ENCODE measurements around the gene RAB4A.

Gene RAB4A

DNA sequence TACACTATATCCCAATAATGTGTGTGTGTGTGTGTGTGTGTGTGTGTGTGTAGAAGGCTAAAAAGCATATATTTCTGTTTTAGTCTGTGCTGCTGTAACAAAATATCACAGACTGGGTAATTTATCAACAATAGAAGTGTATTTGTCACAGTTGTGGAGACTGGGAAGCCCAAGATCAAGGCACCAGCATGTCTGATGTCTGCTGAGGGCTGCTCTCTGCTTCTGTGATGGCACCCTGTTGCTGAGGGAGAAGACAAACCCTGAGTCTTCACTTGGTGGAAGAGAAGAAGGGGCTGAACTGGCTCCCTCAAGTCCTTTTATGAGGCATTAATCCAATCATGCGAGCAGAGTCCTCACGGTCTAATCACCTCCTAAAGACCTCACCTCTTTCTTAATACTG is 23.0 kb upstream of the RAB4A start:
- no peak for DNase-seq

DNA sequence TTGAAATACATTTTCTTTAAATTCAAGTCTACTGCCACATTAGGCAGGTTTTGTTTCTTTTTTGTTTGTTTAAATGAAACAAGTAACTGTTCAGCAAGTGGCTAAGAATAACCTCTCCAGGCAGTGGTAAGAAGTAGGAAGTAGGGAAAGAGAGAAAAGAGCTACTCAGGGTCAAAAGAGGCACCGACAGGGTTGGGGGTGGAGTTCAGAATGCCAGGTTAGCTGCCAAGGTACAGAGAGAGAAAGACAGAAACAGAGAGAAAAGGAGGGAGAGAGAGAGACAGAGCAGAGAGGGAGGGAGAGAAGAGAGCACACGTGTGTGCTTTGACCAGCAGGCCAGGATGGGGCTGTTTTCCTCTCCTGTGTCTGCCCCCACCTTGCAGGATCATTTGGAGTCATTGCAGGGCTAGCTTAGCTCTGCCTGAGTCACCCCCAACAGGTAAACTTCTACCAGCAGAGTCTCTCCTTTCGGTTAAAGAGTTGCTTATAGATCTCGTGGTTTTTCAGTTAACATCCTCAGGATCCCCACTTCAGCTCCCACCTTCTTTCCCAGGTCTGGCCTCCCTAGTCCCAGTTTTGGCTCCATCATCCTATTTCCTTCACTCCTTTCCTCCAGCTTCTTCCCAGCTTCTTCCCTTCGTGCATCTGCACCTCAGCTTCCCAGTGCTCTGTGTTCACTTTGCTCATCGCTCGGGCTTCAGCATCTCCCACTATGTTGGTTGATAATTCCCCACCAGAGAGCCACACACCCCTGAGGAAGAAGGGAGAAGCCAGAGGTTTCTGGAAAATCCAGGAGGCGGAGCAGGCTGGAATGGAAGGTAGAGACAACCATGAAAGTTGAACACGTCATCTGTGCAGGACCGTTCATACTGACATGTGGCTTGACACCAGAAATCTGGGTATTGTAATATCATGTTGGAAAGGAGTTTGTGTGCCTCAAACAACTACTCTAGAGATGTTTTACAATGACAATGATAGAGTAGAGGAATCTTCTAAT is 21.8 kb upstream of the RAB4A start:
- no peak for DNase-seq

DNA sequence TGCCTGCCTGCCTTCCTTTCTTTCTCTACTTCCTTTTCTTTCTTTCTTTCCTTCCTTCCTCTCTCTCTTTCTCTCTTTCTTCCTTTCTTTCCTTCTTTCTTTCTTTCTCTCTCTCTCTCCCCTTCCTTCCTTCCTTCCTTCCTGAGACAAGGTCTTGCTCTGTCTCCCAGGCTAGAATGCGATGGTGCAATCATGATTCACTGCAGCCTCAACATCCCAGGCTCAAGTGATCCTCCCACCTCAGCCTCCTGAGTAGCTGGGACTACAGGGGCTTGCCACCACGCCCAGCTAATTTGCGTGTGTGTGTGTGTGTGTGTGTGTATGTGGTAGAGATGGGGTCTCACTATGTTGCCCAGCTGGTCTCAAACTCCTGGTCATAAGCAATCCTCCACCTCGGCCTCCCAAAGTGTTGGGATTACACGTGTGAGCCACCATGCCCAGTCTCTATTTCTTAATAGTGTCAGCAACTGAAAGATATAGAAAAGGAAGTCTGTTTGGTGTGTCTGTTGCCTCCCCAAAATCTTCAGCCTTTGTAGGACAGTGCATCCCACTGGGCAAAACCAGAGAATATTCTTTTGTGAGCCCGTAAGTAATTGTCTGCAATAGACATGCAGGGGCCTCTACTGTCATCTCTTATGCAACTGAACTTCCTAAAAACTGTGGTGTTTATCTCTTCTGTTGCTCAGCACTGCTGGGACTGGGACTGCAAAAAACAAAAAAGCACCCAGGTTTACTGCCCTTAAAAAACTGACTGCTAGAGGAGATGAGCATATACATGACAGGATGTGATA is 20.9 kb upstream of the RAB4A start:
- no peak for DNase-seq

DNA sequence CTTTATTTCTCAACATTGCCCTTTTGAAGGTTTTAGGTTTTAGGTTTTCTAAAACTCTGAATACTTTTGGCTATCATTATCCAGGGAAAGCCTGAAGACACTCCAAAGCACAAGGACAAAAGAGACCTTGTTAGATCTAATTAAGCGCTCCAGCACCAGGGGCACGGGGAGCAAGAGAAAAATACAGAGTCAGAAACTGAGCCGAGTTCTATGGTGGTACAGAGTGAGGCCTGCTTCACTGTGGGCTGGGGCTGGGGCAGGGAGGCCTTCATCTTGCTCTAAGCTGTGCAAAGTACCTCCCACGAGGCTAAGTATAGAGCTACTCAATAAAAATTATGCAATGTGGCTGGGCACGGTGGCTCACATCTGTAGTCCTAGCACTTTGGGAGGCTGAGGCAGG is 19.7 kb upstream of the RAB4A start:
- DNase-seq = no peak

DNA sequence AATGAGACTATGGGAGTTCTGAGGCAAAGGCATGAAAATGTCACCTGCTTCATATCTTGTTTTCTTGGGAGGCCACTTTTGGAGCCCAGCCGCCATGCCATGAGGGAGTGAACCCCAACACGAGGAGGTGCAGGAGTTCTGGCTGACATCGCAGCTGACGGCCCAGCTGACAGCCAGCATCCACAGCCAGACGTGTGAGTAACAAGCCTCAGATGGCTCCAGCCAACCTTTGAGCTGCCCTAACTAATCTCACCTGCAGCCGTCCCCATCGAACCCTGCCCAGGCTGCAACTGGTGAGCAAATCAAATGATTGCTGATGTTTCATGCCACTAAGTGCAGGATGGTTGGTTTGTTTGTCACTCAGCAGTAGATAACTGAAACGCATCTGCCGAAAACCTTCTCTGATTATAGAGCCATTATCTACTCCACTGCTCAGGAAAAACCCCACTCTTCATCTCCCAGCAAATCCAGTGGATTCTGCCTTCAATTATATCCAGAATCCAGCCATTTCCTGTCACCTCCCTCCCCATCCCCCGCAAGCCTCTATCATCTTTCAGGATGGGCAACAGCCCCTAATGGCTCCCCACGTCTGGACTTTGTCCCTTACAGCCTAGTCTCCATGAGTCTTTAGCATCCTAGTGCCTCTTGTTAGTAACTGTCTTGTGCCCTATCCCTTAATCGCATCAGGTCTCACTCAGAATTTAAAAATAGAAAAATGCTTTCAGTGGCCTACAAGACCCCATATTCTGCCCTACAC is 18.5 kb upstream of the RAB4A start:
- no peak for DNase-seq

DNA sequence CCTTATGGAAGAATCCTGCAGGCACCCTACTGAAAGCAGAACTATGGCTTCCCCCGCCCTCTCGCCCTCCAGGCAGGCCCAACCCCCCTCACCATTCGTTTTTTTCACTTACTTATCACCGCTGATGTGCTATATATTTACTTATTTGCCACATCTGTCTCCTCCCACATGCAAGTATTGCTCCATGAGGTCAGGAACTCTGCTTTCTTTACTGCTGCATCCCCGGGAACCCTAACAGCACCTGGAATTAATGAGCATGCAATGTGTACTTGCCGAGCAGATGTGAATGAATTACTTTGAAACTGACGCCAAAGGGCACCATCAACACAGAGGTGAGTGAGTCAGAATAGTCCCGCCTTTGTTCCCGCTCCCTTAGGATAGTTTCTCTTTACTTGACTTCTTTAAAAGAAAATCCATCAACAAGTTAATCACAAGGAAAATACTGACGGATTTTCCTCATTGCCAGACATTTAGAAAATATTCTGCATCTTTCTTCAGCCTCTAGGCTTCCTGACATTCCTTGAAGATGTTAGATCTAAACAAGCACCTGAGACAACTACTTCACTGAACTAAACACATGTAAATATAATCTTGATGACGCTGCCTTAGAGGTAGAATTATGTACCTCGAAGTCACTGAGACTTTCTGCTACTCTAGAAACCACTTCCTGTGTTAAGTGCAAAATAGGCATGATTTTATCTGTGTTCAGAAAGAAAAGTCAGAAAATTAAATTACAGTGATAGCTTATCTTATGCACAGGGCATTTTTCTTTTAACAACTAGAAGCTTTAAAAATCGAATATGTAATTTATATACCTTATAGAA is 17.5 kb upstream of the RAB4A start:
- peak; percentile 30 for DNase-seq

DNA sequence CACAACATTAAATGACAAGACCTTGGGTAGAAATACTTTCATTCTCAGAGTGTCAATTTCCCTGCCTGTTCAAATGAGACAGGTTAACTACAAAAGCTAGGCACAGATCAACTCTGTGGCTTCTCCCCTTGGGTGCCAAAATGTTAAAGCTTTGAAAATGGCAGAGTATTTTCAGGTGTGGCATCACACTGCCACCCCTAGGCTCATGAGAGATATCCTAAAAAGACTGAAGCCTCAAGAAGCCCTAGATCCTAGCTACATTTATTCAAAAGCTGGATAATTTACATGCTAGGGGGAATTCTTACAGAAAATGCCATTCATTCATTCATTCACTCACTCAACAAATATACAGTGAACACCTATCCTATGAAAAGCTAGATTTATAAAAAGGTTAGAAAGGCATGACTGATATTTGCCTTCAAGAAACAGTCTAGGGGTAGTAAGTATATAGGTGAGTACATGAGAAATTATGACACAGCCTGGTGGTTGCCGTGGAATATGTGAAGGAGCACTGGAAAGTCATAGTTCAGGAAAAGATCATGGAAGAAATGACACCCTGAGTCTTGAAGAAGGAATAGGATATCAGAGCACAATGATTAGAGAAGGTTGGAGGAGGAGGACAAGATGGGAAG is 15.9 kb upstream of the RAB4A start:
- peak; percentile 4 for DNase-seq

DNA sequence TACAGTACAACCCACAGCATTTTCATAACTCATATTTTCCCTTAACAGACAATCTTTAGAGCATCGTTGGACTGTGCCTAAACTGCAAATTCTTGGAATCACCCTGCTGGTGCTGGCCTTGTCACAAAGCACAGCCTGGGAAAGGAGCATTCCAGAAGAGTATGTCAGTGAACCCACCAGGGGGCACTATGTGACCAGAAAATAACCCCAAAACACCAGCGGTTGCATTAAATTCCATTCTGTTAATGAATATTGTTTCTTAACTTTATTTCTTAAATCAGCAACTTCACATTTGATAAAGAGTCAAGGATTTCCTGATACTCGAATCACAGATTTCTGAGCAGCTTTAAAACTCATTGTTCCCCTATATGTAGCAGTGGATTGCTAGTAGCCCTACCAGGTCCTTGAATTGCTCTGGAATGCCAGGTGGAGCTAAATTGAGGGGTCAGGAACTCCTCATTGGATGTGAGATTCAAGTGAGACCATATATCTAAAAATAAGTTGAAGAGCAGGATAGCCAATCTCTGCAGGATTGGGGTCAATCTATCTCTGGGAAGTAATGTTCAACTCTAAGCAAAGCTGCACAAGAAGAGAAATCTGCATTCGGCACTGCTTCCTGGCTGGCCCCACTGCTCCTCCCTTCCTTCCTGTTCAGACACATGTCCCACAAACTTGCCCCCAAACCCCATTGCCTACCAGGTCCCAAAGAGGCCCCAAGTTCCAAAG is 12.7 kb upstream of the RAB4A start:
- DNase-seq = no peak

DNA sequence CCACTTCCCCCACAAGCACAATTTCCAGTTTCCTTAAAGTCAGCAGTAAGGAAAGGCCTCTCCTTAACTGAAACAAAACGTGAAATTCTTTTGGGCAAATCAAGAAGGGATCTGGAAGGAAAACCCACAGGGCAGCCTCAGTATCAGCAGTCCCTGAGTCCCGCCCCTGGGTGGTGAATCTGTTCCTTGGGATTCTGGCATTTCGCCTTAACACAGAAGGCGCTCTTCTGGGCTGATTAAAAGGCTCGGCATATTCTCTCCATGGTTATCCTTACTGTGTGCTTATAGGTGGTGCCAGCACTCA is 12.2 kb upstream of the RAB4A start:
- DNase-seq = no peak

DNA sequence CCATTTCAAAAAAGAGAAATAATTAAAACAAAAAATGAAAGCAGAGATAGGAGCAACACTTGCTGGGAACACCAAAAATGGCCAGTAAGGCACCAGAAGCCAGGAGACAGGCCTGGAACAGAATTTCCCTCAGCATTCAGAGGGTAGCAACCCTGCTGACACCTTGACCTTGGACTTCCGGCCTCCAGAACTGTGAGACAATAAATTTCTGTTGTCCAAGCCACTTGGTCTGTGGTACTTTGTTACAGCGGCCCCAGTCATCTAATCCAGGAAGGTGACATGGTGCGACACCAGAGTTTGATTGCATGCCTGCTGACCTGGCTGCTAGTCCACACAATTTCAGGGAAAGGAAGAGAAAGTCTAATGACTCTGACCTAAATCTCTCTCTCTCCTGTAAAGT is 10.6 kb upstream of the RAB4A start:
- no peak for DNase-seq

DNA sequence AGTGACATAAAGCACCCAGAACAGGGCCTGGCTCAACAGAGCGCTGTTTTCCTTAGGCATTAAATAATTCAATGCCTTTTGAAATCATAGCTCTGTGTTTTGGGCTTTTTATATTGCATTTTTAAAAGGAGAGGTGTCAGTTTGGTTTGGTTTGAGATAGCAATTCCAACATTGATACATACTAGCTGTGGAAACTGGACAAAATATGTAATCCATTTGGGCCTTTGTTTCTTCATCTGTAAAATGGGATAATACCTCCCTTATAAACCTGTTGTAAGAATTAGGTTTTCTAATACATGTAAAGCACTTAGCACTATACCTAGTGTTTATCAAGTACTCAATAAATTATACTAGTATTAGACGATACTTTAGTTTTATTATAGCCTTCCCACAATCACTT is 8.7 kb upstream of the RAB4A start:
- DNase-seq = no peak

DNA sequence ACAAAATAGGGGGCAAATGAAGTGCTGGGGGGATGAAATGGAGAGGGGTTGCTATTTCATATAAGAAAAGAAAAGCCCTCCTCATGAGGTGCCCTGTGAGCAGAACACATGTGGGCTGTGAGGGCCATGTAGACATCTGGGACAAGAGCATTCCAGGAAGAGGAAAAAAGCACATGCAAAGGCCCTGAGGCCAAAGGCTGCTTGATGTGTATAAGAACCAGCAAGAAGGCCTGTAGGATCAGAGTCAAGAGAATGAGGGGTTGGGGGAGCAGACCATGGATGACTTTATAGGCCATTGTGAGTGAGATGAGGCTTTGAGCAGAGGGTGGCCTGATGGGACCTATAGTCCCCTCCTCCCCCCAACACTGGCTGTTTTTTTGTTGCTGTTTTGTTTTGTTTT is 7.7 kb upstream of the RAB4A start:
- no peak for DNase-seq

DNA sequence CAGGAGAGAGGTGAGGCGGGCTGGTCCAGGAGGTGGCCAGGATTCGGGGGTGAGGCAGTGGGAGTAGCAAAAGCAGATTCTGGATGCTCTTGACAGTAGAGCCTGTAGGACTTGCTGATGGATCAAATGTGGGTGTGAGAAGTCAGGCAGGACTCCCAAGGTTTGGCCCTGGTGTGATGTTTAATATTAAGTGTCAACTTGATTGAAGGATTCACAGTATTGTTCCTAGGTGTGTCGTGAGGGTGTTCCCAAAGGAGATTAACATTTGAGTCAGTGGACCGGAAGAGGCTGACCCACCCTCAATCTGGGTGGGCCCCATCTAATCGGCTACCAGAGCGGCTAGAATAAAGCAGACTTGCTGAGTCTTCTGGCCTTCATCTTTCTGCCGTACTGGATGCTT is 6.8 kb upstream of the RAB4A start:
- no peak for DNase-seq

DNA sequence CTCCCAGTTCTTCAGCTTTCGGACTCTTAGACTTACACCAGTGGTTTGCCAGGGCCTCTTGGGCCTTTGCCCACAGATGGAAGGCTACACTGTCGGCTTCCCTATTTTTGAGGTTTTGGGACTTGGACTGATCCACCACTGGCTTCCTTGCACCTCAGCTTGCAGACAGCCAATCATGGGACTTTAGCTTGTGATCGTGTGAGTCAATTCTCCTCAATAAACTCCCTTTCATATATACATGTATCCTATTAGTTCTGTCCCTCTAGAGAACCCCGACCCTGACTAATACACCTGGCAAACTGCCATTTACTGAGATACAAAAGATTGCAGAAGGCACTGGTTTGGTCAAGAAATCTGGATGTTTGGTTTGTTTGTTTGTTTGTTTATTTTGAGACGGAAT is 6.4 kb upstream of the RAB4A start:
- DNase-seq = no peak

DNA sequence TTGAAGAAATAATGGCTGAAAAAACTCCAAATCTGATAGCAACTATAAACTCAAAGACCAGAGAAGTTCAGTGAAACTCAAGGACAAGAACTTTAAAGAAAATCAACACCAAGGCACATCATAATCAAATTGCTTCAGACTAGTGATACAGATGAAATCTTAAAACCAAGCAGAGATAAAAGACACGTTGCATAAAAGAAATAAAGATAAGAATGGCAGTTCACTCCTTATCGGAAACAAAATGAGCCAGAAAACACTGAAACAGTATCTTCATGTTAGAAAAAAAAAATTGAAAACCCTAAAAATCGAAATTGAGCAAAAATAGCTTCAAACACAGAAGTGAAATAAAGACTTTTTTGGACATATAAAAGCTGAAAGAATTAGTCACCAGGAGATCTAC is 4.6 kb upstream of the RAB4A start:
- DNase-seq = no peak

DNA sequence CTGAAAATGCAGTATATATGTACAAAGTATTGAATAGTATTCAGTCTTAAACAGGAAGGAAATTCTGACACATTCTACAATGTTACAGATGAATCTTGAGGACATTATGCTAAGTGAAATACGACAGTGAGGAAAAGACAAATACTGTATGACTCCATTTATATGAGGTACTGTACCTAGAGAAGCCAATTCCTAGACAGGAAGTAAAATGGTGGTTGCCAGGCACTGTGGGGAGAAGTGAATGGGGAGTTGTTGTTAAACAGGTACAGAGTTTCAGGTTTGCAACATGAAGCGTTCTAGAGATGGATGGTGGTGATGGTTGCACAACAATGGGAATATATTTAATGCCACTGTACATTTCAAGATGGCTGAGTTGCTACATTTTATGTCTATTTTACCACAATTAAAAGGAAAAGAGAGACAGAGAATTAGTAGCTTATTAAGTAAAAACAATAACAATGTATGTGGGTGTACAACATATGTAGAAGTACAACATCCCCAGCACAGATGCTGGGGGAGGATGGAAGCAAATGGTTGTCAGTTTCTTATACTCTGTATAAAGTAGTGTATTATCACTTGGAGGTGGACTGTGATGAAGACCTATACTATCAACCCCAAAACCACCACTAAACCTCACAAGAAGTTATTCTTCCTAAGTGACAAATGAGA is 3.9 kb upstream of the RAB4A start:
- DNase-seq = no peak

DNA sequence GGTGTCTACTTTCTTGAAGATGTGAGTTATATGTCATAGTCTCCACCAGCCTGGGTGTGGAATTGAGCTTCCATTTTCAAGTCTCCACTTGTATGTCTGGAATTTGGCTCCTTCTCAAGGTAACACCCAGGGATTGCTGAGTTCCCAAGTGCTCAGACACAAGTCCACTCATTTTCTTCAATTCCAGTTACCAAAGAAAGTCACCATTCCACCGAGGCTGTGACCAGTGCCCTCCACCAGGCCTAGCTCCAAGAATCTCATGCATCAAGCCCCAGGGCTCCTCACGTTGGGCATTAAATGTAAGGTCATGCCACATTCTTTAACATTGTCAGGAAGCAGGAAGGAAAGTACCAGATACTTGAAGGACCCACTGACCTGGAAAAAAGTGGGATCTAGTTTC is 2.4 kb upstream of the RAB4A start:
- no peak for DNase-seq

DNA sequence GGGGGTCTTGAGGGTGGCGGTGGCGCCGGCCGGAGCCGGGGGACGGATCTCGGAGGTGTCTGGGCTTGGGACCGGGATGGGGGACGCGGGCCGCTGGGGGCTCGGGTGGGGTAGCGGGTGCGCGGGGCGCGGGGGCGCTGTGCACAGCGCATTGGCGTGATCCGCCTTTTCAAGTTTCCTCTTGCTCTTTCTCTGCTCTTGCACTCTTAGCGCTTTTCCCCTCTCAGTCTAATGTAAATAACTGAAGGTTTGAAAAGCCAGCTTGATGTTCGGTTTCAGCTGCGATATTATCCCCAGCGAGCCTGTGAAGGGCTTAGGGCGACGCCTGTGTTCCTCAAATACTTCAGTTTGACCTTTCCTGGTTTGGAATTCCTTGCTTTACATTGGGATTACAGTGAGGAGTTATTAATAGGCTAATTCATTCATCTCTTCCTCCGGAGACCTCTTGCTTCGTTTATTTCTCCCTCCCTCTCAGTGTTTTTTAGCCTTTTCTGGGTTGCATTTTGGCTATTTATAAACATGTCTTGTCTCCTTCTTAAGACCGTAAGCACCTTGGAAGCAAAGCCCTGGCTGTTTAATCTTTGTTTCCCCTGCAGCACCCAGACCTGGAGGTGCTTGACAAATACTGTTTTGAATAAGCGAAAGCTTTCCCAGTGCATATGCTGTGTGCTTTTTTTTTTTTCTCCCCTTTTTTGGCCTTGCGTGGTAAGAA is 693 bp downstream of the RAB4A start:
- DNase-seq = peak; percentile 13

DNA sequence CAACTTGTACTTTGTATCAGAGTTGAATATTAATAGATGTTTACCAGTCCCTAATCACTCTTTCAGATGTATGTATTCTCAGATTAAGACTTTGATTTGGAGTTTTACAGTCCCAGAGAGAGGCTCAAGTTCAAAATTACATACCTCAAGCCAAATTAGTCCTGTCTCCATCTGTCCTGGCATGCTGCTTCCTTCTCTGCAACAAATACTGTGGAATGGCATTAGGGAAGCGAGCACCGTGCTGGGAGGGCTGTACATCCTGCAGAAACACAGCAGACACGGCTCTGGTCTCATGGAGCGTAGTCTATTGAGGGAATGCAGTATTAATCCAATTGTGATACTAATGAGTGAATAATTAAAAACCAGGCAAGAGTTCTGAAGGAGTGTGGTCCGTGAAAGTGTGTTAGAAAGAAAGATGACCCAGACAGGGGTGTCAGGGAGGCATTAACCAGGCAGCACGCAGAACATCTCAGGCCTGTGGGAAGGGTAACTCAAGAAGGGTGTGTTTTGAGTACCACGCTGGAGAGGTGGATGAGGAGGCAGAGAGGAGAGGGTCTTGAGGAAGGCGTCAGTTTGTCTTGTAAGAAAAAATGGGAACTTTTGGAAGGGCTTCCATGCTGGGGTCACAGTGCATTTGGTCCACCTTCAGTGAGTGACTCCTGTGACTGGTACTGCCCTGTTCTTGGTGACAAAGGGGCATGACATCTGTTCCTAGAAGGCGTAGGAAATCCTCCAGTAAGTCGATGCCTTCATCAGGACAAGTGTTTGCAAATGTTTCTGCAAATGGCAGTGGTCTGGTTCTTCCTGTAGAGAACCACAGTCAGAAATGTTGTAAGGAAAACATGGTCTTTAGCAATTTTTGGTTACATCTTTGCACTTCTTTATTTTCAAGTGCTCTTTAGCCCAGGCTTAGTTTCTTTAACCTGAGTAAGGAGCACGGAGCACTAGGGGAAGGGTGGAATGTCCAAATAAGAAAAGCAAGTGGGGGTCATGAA is 1.6 kb downstream of the RAB4A start:
- no peak for DNase-seq
